Mesangial cell (primary cell): ENCODE data around the gene C1QTNF4. TPM values are rescaled to one million over a fixed set of nuclear protein-coding genes. Genes with fewer than 3 reads are reported as not detected.

Experiments
- total RNA-seq: library from RNA; depleted of rRNA; stranded (reverse); fragments of >200 nt; gene quantifications from 2 replicates; pipeline ENCODE4 v1.2.3, GENCODE V29; 2015

C1QTNF4 gene
- total RNA-seq: 1.1 and 1.8 TPM in 2 replicates

GRCh38 chr11:47593934-47594855, at the start of gene C1QTNF4:
Gene C1QTNF4, minus strand, starts transcription at chr11:47594411. Its CDS starts 3,601 bp downstream, at chr11:47590810.

GRCh38 chr11:47642099-47642855, 48.1 kb upstream of the C1QTNF4 start, which contains the start of gene MTCH2:
Gene MTCH2, minus strand, starts transcription at chr11:47642559. Its CDS starts 94 bp downstream, at chr11:47642465.

DNA sequence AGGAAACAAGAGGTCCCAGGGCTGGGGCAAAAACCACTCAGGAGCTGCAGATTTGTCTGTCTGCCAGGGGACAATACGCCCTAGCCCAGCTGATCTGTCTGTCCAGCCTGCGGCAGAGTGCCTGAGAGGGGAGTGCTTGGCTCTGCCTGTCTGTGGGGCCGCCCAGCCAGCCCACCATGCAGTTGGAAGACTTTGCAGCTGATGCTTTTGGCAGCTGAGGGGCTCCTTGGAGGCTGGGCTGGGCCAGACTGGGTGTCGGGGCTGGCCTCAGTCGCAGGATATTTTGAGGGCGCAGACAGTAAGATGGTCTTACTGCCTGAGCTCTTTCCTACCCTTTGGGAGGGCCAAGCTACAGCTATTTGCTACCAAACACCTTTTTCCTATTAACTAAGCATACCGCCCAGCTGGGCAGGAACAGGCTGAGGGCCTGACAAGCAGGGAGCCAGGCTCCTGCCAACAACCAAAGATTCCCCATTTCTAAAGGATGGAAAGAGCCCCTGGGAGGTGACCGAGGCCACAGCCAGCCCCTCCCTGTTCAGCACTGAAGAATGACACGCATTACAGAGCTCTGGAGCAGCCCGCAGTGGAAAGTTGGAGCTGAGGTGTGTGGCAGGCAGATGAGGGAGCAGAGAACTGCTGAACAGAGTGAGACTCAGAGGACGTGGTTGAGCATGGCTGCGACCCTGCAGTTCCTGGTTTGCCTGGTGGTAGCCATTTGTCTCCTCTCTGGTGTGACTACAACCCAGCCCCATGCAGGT, 7.9 kb downstream of the C1QTNF4 start, which contains the start of gene FAM180B:
FAM180B (plus strand) TSS at position 581 of the 758 bp plus-strand sequence; CDS start at position 672, 91 bp downstream.

DNA sequence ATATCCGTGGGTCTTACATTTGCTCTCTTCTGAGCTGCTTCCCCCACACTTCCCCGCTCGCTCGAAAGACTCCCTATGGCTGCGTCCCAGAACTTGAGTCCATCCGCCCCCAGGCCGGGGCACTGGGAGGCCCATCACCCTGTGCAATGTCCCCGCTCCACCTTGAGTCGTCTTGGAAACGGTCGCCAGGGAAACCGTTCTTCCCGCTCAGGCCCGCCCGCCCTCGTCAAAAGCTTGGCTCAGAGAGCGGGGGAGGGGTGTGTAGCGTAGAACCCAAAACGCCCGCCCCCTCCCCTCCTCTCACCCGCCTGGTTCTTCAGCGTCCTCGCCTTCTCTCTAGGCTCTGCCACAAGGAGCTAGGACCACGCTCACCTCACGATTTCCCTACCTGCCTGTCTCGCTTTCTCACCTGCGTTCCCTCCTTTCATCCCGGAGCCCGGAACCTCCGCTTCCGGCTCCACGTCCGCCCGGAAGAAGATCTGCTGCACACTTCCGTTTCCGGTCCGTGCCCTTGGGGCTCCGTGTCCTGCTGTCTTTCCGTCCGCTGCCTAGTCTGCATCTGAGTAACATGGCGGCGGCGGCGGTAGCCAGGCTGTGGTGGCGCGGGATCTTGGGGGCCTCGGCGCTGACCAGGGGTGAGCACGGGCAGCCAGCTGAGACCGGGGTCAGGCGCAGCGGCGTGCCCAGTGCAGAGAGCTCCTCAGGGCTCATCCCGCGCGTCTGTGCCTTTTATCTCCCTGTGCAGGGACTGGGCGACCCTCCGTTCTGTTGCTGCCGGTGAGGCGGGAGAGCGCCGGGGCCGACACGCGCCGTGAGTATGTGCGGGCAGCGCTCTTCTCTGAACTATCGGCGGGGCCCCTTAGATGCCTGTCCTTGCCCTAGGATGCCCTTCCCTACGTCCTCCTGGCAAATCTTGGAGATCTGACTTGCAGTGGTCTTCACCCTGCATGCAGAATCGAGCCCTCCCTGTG, 15.4 kb downstream of the C1QTNF4 start, which contains the start of the genes KBTBD4 and NDUFS3:
KBTBD4 (minus strand) TSS at position 447 of the 971 bp plus-strand sequence; CDS start at position 428, 19 bp downstream.
NDUFS3 (plus strand) TSS at position 551 of the 971 bp plus-strand sequence; CDS start at position 569, 18 bp downstream.

DNA sequence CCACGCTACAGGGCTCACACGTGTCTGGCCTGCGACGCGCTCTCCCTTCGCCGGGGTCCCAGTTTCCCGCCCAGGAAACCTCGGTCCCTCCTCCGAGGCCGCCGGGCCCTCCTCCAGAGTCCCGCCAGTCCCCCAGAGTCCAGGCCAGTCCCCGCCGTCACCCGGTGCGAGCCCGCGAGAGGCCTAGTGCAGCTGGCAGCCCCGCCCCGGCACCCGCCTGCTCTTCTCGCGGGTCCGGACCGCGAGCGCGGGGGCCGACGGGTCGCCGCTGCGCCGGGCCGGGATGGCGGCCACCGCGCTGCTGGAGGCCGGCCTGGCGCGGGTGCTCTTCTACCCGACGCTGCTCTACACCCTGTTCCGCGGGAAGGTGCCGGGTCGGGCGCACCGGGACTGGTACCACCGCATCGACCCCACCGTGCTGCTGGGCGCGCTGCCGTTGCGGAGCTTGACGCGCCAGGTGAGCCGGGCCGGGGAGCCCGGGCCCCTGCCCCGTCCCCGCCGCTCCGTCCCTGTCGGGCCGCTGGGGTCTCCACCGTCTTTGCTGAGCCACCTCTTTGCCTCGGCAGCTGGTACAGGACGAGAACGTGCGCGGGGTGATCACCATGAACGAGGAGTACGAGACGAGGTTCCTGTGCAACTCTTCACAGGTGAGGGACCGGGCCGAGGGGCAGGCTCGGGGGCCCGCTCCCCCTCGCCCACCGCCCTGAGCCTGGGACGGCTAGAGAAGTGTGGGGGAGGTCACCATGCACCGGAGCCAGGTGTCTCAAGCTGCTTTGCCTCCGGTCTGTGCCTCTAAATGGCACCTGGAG, 28.7 kb downstream of the C1QTNF4 start, which contains the start of gene PTPMT1:
PTPMT1 (plus strand) TSS at position 260 of the 809 bp plus-strand sequence; CDS start at position 284, 24 bp downstream.

GRCh38 chr11:47552566-47553405, 41.4 kb downstream of the C1QTNF4 start, which contains the start of gene CELF1:
Gene CELF1, minus strand, starts transcription at chr11:47553132. Its CDS starts 53,609 bp downstream, at chr11:47499523.

Other genes with a start within 250 kb of the C1QTNF4 start
- gene MYBPC3, start 241.7 kb downstream of the C1QTNF4 start, total RNA-seq: not detected in 2 replicates
- gene SPI1, start 215.9 kb downstream of the C1QTNF4 start, total RNA-seq: not detected in 2 replicates
- gene SLC39A13, start 185.8 kb downstream of the C1QTNF4 start, total RNA-seq: 110 and 188 TPM in 2 replicates
- gene PSMC3, start 168.0 kb downstream of the C1QTNF4 start, total RNA-seq: 85.3 and 192 TPM in 2 replicates
- gene RAPSN, start 145.3 kb downstream of the C1QTNF4 start, total RNA-seq: not detected in 2 replicates
- 56.9 and 71.4 TPM in 2 replicates for gene CELF1, start 41.3 kb downstream of the C1QTNF4 start, total RNA-seq
- 105 and 168 TPM in 2 replicates for gene PTPMT1, start 28.8 kb downstream of the C1QTNF4 start, total RNA-seq
- 20.4 and 21.5 TPM in 2 replicates for gene KBTBD4, start 15.4 kb downstream of the C1QTNF4 start, total RNA-seq
- 63.3 and 65.8 TPM in 2 replicates for gene NDUFS3, start 15.3 kb downstream of the C1QTNF4 start, total RNA-seq
- gene FAM180B, start 7.7 kb downstream of the C1QTNF4 start, total RNA-seq: not detected in 2 replicates
- gene MTCH2, start 48.1 kb upstream of the C1QTNF4 start, total RNA-seq: 61.1 and 78.9 TPM in 2 replicates
- 0.98 and 2.8 TPM in 2 replicates for gene AGBL2, start 121.0 kb upstream of the C1QTNF4 start, total RNA-seq
- gene FNBP4, start 172.9 kb upstream of the C1QTNF4 start, total RNA-seq: 30.8 and 42.1 TPM in 2 replicates